Liver (tissue), 9 donors: ENCODE measurements around the gene LYPD3. TPM values are rescaled to one million over a fixed set of nuclear protein-coding genes. Genes with fewer than 3 reads are reported as not detected.
"Not testable (repeated sequence)": the region's sequence is repeated elsewhere in the genome, so short reads cannot be mapped to it uniquely, and the experiment has no call there.

ENCODE experiments used
- DNase-seq: peaks from one replicate; pipeline ENCODE4 v3.0.0-alpha.2; 2017; ENCODE audit warnings: low spot score
- H3K27ac ChIP-seq, 2 donors: one replicate each; pipeline ENCODE4 v1.7.0; 2013; ENCODE audit warnings: inconsistent platforms in 2 of 2, low read length in 2 of 2, control low read depth in 1 of 2, low read depth in 1 of 2, mild to moderate bottlenecking in 1 of 2
- H3K27me3 ChIP-seq, 4 donors: one replicate each; pipeline versions ENCODE4 v1.6.1 to v1.7.0; 2013; ENCODE audit warnings: low read length in 3 of 4, inconsistent platforms in 1 of 4, mild to moderate bottlenecking in 1 of 4, moderate library complexity in 1 of 4; ENCODE audit not compliant: control insufficient read depth in 4 of 4, insufficient read depth in 4 of 4
- H3K36me3 ChIP-seq, 4 donors: one replicate each; pipeline versions ENCODE4 v1.6.1 to v1.7.0; 2013; ENCODE audit warnings: low read length in 3 of 4, mild to moderate bottlenecking in 3 of 4, low read depth in 1 of 4, moderate library complexity in 1 of 4; ENCODE audit not compliant: control insufficient read depth in 4 of 4, insufficient read depth in 3 of 4
- H3K4me1 ChIP-seq, 4 donors: one replicate each; pipeline versions ENCODE4 v1.6.1 to v1.7.0; 2013; ENCODE audit warnings: low read length in 3 of 4, mild to moderate bottlenecking in 3 of 4, moderate library complexity in 1 of 4; ENCODE audit not compliant: control insufficient read depth in 4 of 4, insufficient read depth in 4 of 4
- H3K4me3 ChIP-seq, 3 donors: one replicate each; pipeline versions ENCODE4 v1.6.1 to v1.7.0; 2013; ENCODE audit warnings: low read length in 3 of 3, control low read depth in 1 of 3, low read depth in 1 of 3, mild to moderate bottlenecking in 1 of 3
- H3K9ac ChIP-seq, 2 donors: one replicate each; pipeline ENCODE4 v1.7.0; 2013; ENCODE audit warnings: low read length in 2 of 2, mild to moderate bottlenecking in 2 of 2, moderate library complexity in 2 of 2, control low read depth in 1 of 2, low read depth in 1 of 2
- H3K9me3 ChIP-seq, 4 donors: one replicate each; pipeline versions ENCODE4 v1.6.1 to v1.7.0; 2013; ENCODE audit warnings: low read length in 3 of 4; ENCODE audit not compliant: control insufficient read depth in 4 of 4
- CTCF ChIP-seq: fragments of 150-350 bp; IDR thresholded peaks from 2 replicates; pipeline ENCODE4 v1.5.1; 2017; ENCODE audit warnings: improper control_type of control experiment, low read depth, low read length; ENCODE audit not compliant: missing input control
- EGR1 ChIP-seq, 2 donors: IDR thresholded peaks; 2 replicates each; pipeline ENCODE4 v1.6.1; 2016 to 2018; ENCODE audit warnings: antibody characterized with exemption in 2 of 2, low read depth in 2 of 2
- FOXA1 ChIP-seq: IDR thresholded peaks from 2 replicates; pipeline ENCODE4 v1.6.1; 2016; ENCODE audit warnings: antibody characterized with exemption
- GABPA ChIP-seq, 2 donors: IDR thresholded peaks in 1 of 2; conservative IDR thresholded peaks in 1 of 2; 2 replicates each; pipeline ENCODE4 v1.6.1; 2016; ENCODE audit warnings: antibody characterized with exemption in 2 of 2, mild to moderate bottlenecking in 1 of 2, moderate library complexity in 1 of 2
- JUND ChIP-seq, 2 donors: IDR thresholded peaks; 2 replicates each; pipeline ENCODE4 v1.6.1; 2016; ENCODE audit warnings: antibody characterized with exemption in 2 of 2
- NR2F2 ChIP-seq: IDR thresholded peaks from 2 replicates; pipeline ENCODE4 v1.6.1; 2016; ENCODE audit warnings: antibody characterized with exemption
- SP1 ChIP-seq: IDR thresholded peaks from 2 replicates; pipeline ENCODE4 v1.6.1; 2018; ENCODE audit warnings: antibody characterized with exemption, mild to moderate bottlenecking
- TAF1 ChIP-seq: conservative IDR thresholded peaks from 2 replicates; pipeline ENCODE4 v1.6.1; 2016; ENCODE audit warnings: antibody characterized with exemption, mild to moderate bottlenecking
- YY1 ChIP-seq: IDR thresholded peaks from 2 replicates; pipeline ENCODE4 v1.6.1; 2016; ENCODE audit warnings: antibody characterized with exemption, mild to moderate bottlenecking
- ZBTB33 ChIP-seq: IDR thresholded peaks from 2 replicates; pipeline ENCODE4 v1.6.1; 2016; ENCODE audit warnings: antibody characterized with exemption
- WGBS: extraction: QIAGEN DNeasy Blood & Tissue Kit; methylation state at CpG from one replicate; pipeline ENCODE4 v1.1.7; 2013; 5-methylcytosine and 5-hydroxymethylcytosine counted together
- polyA plus RNA-seq, 2 donors: library from polyadenylated mRNA; stranded (reverse) in 1 of 2; unstranded in 1 of 2; fragments of 200-250 nt in 1 of 2; fragments of >200 nt in 1 of 2; fragmentation: Nextera tagmentation in 1 of 2; extraction: Ambion mirVana in 1 of 2; gene quantifications; one replicate each; pipeline versions ENCODE4 v1.2.1 to v1.2.3, GENCODE V29; 2013 to 2015
- total RNA-seq, 2 donors: library from RNA; depleted of rRNA; stranded (reverse); fragments of >200 nt; gene quantifications; one replicate each; pipeline ENCODE4 v1.2.3, GENCODE V29; 2014
- TF ChIP-seq, protein P1 (sequence below): IDR thresholded peaks from 2 replicates; pipeline ENCODE4 v1.6.1; 2016; ENCODE audit warnings: antibody characterized with exemption, mild to moderate bottlenecking
- TF ChIP-seq, protein P2 (sequence below): IDR thresholded peaks from 2 replicates; pipeline ENCODE4 v1.6.1; 2016; ENCODE audit warnings: antibody characterized with exemption
- TF ChIP-seq, protein P3 (sequence below): IDR thresholded peaks from 2 replicates; pipeline ENCODE4 v1.6.1; 2016; ENCODE audit warnings: antibody characterized with exemption
- donor health status: healthy.
- donor health status: healthy.
- donor health status: healthy.
- donor health status: healthy.
- donor health status: healthy.

LYPD3 gene
- total and polyA plus RNA-seq, 4 donors, result 0.08 to 0.38 (median 0.18) TPM

- Histone ChIP-seq H3K9me3 (no peaks in the 10 kb centered on the region), H3K9ac (no peak overlapping the region), H3K36me3 (no peaks in the 10 kb centered on the region), H3K27me3 (no peaks in the 10 kb centered on the region), H3K4me3 (no peak overlapping the region), H3K27ac (no peak overlapping the region), H3K4me1 (no peaks in the 10 kb centered on the region)
- 81% methylated on average over 6 of the region's 6 CpGs for WGBS
- TF ChIP-seq, protein P1, sequence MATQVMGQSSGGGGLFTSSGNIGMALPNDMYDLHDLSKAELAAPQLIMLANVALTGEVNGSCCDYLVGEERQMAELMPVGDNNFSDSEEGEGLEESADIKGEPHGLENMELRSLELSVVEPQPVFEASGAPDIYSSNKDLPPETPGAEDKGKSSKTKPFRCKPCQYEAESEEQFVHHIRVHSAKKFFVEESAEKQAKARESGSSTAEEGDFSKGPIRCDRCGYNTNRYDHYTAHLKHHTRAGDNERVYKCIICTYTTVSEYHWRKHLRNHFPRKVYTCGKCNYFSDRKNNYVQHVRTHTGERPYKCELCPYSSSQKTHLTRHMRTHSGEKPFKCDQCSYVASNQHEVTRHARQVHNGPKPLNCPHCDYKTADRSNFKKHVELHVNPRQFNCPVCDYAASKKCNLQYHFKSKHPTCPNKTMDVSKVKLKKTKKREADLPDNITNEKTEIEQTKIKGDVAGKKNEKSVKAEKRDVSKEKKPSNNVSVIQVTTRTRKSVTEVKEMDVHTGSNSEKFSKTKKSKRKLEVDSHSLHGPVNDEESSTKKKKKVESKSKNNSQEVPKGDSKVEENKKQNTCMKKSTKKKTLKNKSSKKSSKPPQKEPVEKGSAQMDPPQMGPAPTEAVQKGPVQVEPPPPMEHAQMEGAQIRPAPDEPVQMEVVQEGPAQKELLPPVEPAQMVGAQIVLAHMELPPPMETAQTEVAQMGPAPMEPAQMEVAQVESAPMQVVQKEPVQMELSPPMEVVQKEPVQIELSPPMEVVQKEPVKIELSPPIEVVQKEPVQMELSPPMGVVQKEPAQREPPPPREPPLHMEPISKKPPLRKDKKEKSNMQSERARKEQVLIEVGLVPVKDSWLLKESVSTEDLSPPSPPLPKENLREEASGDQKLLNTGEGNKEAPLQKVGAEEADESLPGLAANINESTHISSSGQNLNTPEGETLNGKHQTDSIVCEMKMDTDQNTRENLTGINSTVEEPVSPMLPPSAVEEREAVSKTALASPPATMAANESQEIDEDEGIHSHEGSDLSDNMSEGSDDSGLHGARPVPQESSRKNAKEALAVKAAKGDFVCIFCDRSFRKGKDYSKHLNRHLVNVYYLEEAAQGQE, result no peak
- no peak for TF ChIP-seq ZBTB33
- no peak for TF ChIP-seq JUND (IDR thresholded peaks at IDR 0.05)
- TF ChIP-seq NR2F2, result no peak
- TF ChIP-seq, protein P2, sequence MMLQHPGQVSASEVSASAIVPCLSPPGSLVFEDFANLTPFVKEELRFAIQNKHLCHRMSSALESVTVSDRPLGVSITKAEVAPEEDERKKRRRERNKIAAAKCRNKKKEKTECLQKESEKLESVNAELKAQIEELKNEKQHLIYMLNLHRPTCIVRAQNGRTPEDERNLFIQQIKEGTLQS, result no peak
- TF ChIP-seq TAF1, result no peak
- TF ChIP-seq GABPA (IDR thresholded peaks at IDR 0.05 in 1 of 2, conservative IDR thresholded peaks at IDR 0.05 in 1 of 2), result no peak
- no peak for TF ChIP-seq SP1
- TF ChIP-seq FOXA1, result no peak
- no peak for TF ChIP-seq EGR1 (IDR thresholded peaks at IDR 0.05; ENCODE audit: low read depth in 2 of 2)
- no peak for TF ChIP-seq YY1
- TF ChIP-seq, protein P3, sequence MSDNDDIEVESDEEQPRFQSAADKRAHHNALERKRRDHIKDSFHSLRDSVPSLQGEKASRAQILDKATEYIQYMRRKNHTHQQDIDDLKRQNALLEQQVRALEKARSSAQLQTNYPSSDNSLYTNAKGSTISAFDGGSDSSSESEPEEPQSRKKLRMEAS, result no peak
- no peak for TF ChIP-seq CTCF
- no peak for DNase-seq
Measured at GRCh38 chr19:43437712-43438111, 27.7 kb downstream of the LYPD3 start.

GRCh38 chr19:43437284-43437683, 28.1 kb downstream of the LYPD3 start:
- H3K9ac ChIP-seq, H3K9me3 ChIP-seq, H3K27me3 ChIP-seq, H3K4me3 ChIP-seq, H3K4me1 ChIP-seq, H3K27ac ChIP-seq, H3K36me3 ChIP-seq, DNase-seq: not testable (repeated sequence)
- WGBS, result 90% methylated on average over 11 of the region's 11 CpGs
